Glomerular endothelial cell (primary cell): ENCODE results near the gene KRTAP9-6. TPM values are rescaled to one million over a fixed set of nuclear protein-coding genes. Genes with fewer than 3 reads are reported as not detected.
"Not testable (repeated sequence)": the region's sequence is repeated elsewhere in the genome, so short reads cannot be mapped to it uniquely, and the experiment has no call there.

Source experiments
- DNase-seq: peaks from one replicate; pipeline ENCODE4 v3.0.0-alpha.2; 2011; ENCODE audit warnings: low read depth, low spot score; ENCODE audit errors: extremely low read depth
- total RNA-seq: library from RNA; depleted of rRNA; stranded (reverse); fragments of >200 nt; gene quantifications from 2 replicates; pipeline ENCODE4 v1.2.3, GENCODE V29; 2015

The KRTAP9-6 gene, protein sequence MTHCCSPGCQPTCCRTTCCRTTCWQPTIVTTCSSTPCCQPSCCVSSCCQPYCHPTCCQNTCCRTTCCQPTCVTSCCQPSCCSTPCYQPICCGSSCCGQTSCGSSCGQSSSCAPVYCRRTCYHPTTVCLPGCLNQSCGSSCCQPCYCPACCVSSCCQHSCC
- not detected in 2 replicates for total RNA-seq

DNA sequence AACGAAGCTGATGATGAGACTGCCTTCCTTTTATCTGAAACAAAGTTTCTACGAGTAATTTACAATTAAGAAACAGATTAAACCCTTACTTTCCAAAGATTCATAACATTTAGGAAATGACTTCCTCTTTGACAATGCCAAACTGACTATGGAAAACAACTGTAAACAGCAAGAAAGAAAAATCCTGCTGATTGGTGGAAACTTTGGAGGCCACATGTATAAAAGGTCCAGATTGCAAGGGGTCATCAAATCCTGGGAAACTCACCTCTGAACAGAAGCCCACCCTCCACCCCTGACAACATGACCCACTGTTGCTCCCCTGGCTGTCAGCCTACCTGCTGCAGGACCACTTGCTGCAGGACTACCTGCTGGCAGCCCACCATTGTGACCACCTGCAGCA is at the start of gene KRTAP9-6:
Gene KRTAP9-6, plus strand, starts transcription at position 301 of the 400 bp plus-strand sequence. Its CDS starts 0 bp downstream, at position 301.
- DNase-seq = no peak

DNA sequence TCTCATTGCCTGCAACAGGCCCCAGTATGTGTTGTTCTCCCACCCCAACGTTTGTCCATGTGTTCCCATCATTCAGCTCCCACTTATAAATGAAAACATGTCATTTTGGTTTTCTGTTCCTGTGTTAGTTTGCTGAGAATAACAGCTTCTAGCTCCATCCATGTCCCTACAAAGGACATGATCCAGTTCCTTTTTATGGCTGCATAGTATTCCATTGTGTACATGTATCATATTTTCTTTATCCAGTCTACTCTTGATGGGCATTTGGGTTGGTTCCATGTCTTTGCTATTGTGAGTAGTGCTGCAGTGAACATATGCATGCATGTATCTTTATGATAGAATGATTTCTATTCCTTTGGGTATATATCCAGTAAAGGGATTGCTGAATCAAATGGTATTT is 49.5 kb upstream of the KRTAP9-6 start:
- DNase-seq = no peak

GRCh38 chr17:41223821-41224220 is 41.4 kb upstream of the KRTAP9-6 start:
- no peak for DNase-seq

- DNase-seq = no peak
Measured at GRCh38 chr17:41226051-41226450, 39.1 kb upstream of the KRTAP9-6 start.

GRCh38 chr17:41226598-41227095 is 38.5 kb upstream of the KRTAP9-6 start, which contains the start of gene KRTAP9-2:
Gene KRTAP9-2 (plus strand): TSS chr17:41226648. CDS start chr17:41226655, 7 bp downstream.
- DNase-seq = not testable (repeated sequence)

- no peak for DNase-seq
Measured at GRCh38 chr17:41230094-41230493, 35.1 kb upstream of the KRTAP9-6 start.

DNA sequence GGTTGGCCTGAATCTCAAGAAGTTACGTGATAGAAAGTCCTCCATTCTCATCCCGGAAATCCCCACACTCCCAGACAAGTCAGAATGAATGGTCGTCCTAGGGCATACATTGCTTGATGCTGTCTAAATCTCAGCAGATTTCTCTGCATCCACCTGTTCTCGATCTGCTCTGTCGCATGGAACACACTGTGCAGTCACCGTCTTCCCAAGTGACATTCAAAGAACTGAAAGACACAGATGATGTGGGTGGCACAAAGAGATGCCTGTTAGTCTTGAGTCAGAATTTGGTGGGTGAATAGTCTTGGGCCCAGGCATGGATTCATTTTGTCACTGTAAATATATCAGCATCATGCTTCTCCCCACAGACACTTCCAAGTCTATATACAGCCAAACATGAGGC is 33.4 kb upstream of the KRTAP9-6 start:
- no peak for DNase-seq

DNA sequence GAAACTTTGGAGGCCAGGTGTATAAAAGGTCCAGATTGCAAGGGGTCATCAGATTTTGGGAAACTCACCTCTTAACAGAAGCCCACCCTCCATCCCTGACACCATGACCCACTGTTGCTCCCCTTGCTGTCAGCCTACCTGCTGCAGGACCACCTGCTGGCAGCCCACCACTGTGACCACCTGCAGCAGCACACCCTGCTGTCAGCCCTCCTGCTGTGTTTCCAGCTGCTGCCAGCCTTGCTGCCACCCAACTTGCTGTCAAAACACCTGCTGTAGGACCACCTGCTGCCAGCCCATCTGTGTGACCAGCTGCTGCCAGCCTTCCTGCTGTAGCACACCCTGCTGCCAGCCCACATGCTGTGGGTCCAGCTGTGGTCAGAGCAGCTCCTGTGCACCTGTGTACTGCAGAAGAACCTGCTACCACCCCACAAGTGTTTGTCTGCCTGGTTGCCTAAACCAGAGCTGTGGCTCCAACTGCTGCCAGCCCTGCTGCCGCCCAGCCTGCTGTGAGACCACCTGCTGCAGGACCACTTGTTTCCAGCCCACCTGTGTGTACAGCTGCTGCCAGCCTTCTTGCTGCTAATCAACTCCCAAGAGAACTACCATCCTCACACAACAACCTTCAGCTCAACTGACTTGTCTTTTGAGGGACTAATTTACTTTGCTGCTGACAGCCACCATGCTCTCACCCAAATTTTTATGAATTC is 32.6 kb upstream of the KRTAP9-6 start, which contains the start of gene KRTAP9-3:
Gene KRTAP9-3, plus strand, starts transcription at position 51 of the 707 bp plus-strand sequence. Its CDS starts 53 bp downstream, at position 104.
- DNase-seq = not testable (repeated sequence)

GRCh38 chr17:41237116-41237515 is 28.1 kb upstream of the KRTAP9-6 start:
- not testable (repeated sequence) for DNase-seq

DNA sequence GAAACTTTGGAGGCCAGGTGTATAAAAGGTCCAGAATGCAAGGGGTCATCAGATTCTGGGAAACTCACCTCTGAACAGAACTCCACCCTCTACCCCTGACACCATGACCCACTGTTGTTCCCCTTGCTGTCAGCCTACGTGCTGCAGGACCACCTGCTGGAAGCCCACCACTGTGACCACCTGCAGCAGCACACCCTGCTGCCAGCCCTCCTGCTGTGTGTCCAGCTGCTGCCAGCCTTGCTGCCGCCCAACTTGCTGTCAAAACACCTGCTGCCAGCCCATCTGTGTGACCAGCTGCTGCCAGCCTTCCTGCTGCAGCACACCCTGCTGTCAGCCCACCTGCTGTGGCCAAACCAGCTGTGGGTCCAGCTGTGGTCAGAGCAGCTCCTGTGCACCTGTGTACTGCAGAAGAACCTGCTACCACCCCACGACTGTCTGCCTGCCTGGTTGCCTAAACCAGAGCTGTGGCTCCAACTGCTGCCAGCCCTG is 27.2 kb upstream of the KRTAP9-6 start, which contains the start of gene KRTAP9-8:
Gene KRTAP9-8, plus strand, starts transcription at position 51 of the 489 bp plus-strand sequence. Its CDS starts 53 bp downstream, at position 104.
- not testable (repeated sequence) for DNase-seq

- not testable (repeated sequence) for DNase-seq
Measured at GRCh38 chr17:41246995-41247787, 18.0 kb upstream of the KRTAP9-6 start.

GRCh38 chr17:41249637-41250240 is 15.4 kb upstream of the KRTAP9-6 start, which contains the start of gene KRTAP9-4:
Gene KRTAP9-4 (plus strand): TSS chr17:41249687. CDS start chr17:41249721, 34 bp downstream.
- not testable (repeated sequence) for DNase-seq

- DNase-seq = no peak
Measured at GRCh38 chr17:41251261-41251660, 13.9 kb upstream of the KRTAP9-6 start.

DNA sequence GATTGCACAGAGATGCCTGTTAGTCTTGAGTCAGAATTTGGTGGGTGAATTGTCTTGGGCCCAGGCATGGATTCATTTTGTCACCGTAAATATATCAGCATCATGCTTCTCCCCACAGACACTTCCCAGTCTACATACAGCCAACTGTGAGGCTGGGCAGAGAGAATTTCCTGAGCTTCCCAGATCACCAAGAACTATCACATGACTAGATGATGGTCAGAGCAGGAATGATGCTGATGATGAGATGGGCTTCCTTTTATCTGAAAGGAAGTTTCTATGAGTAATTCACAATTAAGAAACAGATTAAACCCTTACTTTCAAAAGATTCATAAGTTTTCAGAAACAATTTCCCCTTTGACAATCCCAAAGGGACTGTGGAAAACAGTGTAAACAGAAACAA is 10.3 kb upstream of the KRTAP9-6 start:
- DNase-seq = no peak

GRCh38 chr17:41255381-41256290 is 9.5 kb upstream of the KRTAP9-6 start, which contains the start of gene KRTAP9-9:
Gene KRTAP9-9 (plus strand): TSS chr17:41255384.
- DNase-seq = not testable (repeated sequence)

DNA sequence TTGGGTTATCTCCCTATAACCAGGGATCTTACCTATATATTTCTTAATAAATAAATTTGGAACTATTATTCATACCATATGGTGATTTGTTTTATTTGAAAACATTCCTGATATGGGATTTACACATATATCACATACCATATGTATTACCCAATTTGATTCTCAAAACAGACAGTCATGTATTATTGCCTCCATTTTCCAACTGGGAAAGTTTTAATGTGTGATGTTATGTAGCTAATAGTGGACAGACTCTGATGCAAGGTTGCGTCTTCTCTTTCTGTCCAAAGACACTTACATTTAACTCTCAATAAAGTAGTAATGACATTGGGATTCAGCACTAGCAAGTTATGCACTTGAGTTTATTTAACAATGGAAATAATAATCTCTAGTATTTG is 8.9 kb upstream of the KRTAP9-6 start:
- DNase-seq = no peak

DNA sequence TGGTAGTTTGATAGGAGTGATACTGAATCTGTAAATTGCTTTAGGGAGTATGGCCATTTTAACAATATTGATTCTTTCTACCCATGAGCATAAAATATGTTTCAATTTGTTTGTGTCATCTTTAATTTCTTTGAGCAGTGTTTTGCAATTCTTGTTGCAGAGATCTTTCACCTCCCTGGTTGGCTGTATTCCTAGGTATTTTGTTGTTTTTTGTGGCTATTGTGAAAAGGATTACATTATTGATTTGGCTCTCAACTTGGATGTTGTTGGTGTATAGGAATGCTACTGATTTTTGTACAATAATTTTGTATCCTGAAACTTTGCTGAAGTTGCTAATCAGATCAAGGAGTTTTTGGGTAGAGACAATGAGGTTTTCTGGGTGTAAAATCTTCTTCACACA is 6.8 kb upstream of the KRTAP9-6 start:
- no peak for DNase-seq

DNA sequence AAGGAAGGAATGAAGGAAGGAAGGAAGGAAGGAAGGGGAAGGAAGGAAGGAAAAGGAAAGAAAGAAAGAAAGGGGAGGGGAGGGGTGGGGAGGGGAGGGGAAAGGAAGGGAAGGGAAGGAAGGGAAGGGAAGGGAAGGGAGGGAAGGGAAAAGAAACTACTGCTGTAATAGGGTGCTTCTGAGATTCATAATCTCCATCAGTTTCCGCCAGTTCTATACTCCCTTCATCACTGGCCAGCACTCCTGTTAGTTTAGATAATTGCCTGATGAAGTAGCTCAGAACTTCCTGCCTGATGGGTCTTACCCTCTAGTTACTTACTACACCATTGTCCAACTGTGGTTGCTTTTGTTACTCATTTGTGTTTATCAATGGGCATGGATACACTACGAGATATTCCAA is 2.0 kb upstream of the KRTAP9-6 start:
- DNase-seq = no peak

- DNase-seq = no peak
Measured at GRCh38 chr17:41264599-41264998, 579 bp upstream of the KRTAP9-6 start.
